Hepatocyte (in vitro differentiated cells): Measurements from ENCODE around the gene ZNF341. TPM values are rescaled to one million over a fixed set of nuclear protein-coding genes. Genes with fewer than 3 reads are reported as not detected.

ENCODE experiments used
- DNase-seq: peaks from one replicate; pipeline ENCODE4 v3.0.0-alpha.2; 2016; ENCODE audit warnings: low spot score
- H2AFZ ChIP-seq: fragments of 200-600 bp; sonication (generic); 2 replicates; pipeline ENCODE4 v1.6.0; 2016; ENCODE audit warnings: antibody characterized with exemption, mild to moderate bottlenecking
- H3K27ac ChIP-seq: fragments of 200-600 bp; sonication (generic); 2 replicates; pipeline ENCODE4 v1.5.1; 2016; ENCODE audit warnings: mild to moderate bottlenecking
- H3K27me3 ChIP-seq: fragments of 200-600 bp; sonication (generic); 2 replicates; pipeline ENCODE4 v1.6.1; 2016
- H3K36me3 ChIP-seq: fragments of 200-600 bp; sonication (generic); replicated peaks from 2 replicates; pipeline ENCODE4 v1.5.1; 2016; ENCODE audit warnings: low read depth; ENCODE audit not compliant: insufficient read depth
- H3K4me1 ChIP-seq: fragments of 200-600 bp; sonication (generic); 2 replicates; pipeline ENCODE4 v1.5.1; 2016; ENCODE audit warnings: mild to moderate bottlenecking, moderate library complexity; ENCODE audit not compliant: insufficient read depth
- H3K4me2 ChIP-seq: fragments of 200-600 bp; sonication (generic); 2 replicates; pipeline ENCODE4 v1.6.0; 2016
- H3K4me3 ChIP-seq: fragments of 200-600 bp; sonication (generic); 2 replicates; pipeline ENCODE4 v1.5.1; 2016; ENCODE audit warnings: mild to moderate bottlenecking
- H3K79me2 ChIP-seq: fragments of 200-600 bp; sonication (generic); 2 replicates; pipeline ENCODE4 v1.6.0; 2017; ENCODE audit warnings: mild to moderate bottlenecking
- H3K9me2 ChIP-seq: fragments of 200-600 bp; sonication (generic); replicated peaks from 2 replicates; pipeline ENCODE4 v1.6.0; 2017; ENCODE audit warnings: mild to moderate bottlenecking; ENCODE audit not compliant: insufficient read depth
- H3K9me3 ChIP-seq: fragments of 200-600 bp; sonication (generic); 2 replicates; pipeline ENCODE4 v1.5.1; 2016; ENCODE audit warnings: low read depth, mild to moderate bottlenecking
- H4K20me1 ChIP-seq: fragments of 200-600 bp; sonication (generic); 2 replicates; pipeline ENCODE4 v1.6.0; 2016; ENCODE audit warnings: mild to moderate bottlenecking; ENCODE audit not compliant: insufficient read depth, poor library complexity, severe bottlenecking
- EZH2 ChIP-seq: fragments of 200-600 bp; sonication (generic); IDR thresholded peaks from 2 replicates; pipeline ENCODE4 v1.6.1; 2016; ENCODE audit warnings: antibody characterized with exemption, mild to moderate bottlenecking, borderline replicate concordance
- EZH2phosphoT487 ChIP-seq: fragments of 200-600 bp; sonication (generic); IDR thresholded peaks from one replicate; pipeline ENCODE4 v1.6.1; 2018; ENCODE audit warnings: antibody characterized with exemption, mild to moderate bottlenecking, low read depth, moderate library complexity; ENCODE audit not compliant: unreplicated experiment, severe bottlenecking
- WGBS: methylation state at CpG from one replicate; pipeline ENCODE4 v1.1.6; 2016; ENCODE audit warnings: low lambda C conversion rate; ENCODE audit errors: missing lambda C conversion rate; 5-methylcytosine and 5-hydroxymethylcytosine counted together
- polyA plus RNA-seq: library from polyadenylated mRNA; unstranded; fragments of >200 nt; fragmentation: Nextera tagmentation; extraction: Ambion mirVana; gene quantifications from 2 replicates; pipeline ENCODE4 v1.2.1, GENCODE V29; 2016
- total RNA-seq: library from RNA; depleted of rRNA; stranded (reverse); fragments of >200 nt; gene quantifications from 2 replicates; pipeline ENCODE4 v1.2.3, GENCODE V29; 2014
- TF ChIP-seq, protein P1 (sequence below): fragments of 200-600 bp; sonication (generic); IDR thresholded peaks from 2 replicates; pipeline ENCODE4 v1.5.1; 2016; ENCODE audit warnings: antibody characterized with exemption, mild to moderate bottlenecking; ENCODE audit not compliant: poor library complexity

Gene ZNF341
- total and polyA plus RNA-seq, 2 experiments from 2014 or later = 2.3 to 3.6 TPM

DNA sequence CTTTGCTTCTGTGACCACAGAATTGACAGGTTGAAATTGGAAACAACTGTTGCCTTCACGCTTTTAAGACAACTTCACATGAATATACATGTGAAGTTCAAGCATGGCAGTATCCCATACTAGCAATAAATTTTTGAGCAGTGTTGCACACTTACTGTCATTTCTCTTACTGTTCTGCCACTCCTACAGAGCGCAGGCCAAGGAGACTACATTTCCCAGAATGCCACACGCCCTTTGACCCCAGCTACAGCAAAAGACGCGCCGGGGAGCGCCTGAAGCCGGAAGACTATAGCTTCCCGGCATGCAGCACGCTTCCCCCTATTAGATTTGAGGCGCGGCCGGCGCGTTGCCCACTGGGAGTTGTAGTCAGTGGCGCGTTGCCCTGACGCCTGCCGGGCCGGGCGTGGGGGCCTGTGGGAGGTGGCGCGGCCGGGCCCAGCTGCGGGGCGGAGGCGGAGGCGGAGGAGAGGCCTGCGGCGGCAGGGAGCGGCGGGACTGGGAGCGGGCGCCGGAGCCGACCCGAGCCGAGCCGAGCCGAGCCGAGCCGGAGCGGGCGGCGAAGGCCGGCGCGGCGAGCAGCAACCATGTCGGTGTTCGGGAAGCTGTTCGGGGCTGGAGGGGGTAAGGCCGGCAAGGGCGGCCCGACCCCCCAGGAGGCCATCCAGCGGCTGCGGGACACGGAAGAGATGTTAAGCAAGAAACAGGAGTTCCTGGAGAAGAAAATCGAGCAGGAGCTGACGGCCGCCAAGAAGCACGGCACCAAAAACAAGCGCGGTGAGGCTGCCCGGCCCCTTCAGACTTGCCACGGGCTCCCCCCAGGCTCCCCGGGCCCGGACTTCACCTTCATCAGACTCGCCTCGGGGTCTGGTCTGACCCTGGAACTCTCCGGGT lies 79.3 kb downstream of the ZNF341 start, which contains the start of gene CHMP4B:
Gene CHMP4B, plus strand, starts transcription at position 464 of the 891 bp plus-strand sequence. Its CDS starts 121 bp downstream, at position 585.
- no peaks in the 10 kb centered on the region for H3K9me3 ChIP-seq
- no peaks in the 10 kb centered on the region for H3K9me2 ChIP-seq
- H3K27ac ChIP-seq = peak within 1 kb of the TSS; percentile 99
- H3K36me3 ChIP-seq = no peaks in the 10 kb centered on the region
- WGBS = 1% methylated on average over 49 of the region's 71 CpGs
- no peak for TF ChIP-seq EZH2
- H2AFZ ChIP-seq = peak within 1 kb of the TSS; percentile 61
- H3K27me3 ChIP-seq = no peaks in the 10 kb centered on the region
- H3K4me1 ChIP-seq = peaks cover 24% of the 10 kb centered on the region
- peaks cover 36% of the 10 kb centered on the region for H4K20me1 ChIP-seq
- peaks cover 48% of the 10 kb centered on the region for H3K79me2 ChIP-seq
- peak; percentile 100 for DNase-seq
- peak within 1 kb of the TSS; percentile 83 for H3K4me3 ChIP-seq
- peak within 1 kb of the TSS; percentile 91 for H3K4me2 ChIP-seq

DNA sequence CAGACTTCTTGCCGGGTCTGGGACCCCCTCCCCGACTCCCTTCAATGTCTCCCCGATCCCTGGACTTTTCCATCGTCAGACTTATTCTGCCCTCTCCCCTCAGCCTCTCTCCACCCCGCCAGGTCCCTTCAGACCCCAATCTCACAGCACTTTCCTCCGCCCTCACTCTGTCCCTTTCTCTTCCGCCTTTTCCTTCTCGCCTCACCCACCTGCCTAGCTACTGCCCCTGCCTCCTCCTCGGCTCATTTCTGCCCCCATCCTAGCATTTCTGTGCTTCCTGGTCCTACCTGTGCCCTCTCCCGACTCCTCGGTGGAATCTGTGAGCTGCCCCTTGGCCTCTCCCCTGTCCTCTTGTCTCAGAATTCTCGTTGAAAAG lies 80.0 kb downstream of the ZNF341 start:
- 0% methylated on average over 11 of the region's 12 CpGs for WGBS
- H3K4me2 ChIP-seq = peak overlapping the region; percentile 91
- H3K4me1 ChIP-seq = peaks cover 29% of the 10 kb centered on the region
- peak overlapping the region; percentile 99 for H3K27ac ChIP-seq
- H3K27me3 ChIP-seq = no peaks in the 10 kb centered on the region
- no peaks in the 10 kb centered on the region for H3K9me3 ChIP-seq
- TF ChIP-seq EZH2phosphoT487 (no peak), EZH2 (no peak)
- TF ChIP-seq, protein P1, sequence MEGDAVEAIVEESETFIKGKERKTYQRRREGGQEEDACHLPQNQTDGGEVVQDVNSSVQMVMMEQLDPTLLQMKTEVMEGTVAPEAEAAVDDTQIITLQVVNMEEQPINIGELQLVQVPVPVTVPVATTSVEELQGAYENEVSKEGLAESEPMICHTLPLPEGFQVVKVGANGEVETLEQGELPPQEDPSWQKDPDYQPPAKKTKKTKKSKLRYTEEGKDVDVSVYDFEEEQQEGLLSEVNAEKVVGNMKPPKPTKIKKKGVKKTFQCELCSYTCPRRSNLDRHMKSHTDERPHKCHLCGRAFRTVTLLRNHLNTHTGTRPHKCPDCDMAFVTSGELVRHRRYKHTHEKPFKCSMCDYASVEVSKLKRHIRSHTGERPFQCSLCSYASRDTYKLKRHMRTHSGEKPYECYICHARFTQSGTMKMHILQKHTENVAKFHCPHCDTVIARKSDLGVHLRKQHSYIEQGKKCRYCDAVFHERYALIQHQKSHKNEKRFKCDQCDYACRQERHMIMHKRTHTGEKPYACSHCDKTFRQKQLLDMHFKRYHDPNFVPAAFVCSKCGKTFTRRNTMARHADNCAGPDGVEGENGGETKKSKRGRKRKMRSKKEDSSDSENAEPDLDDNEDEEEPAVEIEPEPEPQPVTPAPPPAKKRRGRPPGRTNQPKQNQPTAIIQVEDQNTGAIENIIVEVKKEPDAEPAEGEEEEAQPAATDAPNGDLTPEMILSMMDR = no peak
- no peak for DNase-seq
- H3K36me3 ChIP-seq = no peaks in the 10 kb centered on the region
- peak overlapping the region; percentile 61 for H2AFZ ChIP-seq
- no peaks in the 10 kb centered on the region for H3K9me2 ChIP-seq
- peak overlapping the region; percentile 83 for H3K4me3 ChIP-seq
- peaks cover 54% of the 10 kb centered on the region for H3K79me2 ChIP-seq
- H4K20me1 ChIP-seq = peaks cover 43% of the 10 kb centered on the region

DNA sequence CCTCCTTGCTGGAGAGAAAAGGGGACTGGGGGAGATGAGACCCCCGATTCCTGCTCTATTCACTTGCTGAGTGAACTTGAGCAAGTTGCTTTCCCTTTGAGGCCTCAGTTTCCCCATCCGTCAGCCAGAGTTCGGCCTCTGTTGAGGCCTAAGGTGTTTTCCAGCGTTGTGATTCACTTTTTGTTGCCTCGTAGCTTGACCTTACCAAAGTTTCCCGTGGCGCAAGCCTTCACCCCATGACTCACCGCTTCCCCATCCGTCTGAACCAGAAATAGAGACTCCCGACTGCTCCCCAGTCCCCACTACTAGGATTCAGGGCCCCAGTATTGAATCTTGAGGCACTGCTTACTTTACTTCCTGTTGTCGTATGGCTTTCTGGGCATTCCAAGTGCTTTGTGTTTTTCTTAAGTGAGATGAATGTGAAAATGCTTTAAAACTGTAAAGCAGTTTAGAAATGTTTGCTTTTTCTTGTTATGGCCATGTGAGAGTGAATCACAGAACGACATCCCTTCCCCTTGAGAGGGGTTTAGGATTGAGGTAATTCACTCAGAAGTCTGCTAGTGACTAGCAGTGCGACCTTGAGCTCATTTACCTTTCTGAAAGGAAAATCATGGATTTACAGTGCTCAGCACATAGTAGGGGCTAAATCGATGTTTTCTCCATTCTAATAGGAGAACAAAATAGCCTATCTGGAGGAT lies 80.5 kb downstream of the ZNF341 start:
- WGBS = 10% methylated on average over 14 of the region's 14 CpGs
- no peaks in the 10 kb centered on the region for H3K36me3 ChIP-seq
- H4K20me1 ChIP-seq = peaks cover 48% of the 10 kb centered on the region
- DNase-seq = peak; percentile 86
- peaks cover 59% of the 10 kb centered on the region for H3K79me2 ChIP-seq
- H2AFZ ChIP-seq = peak overlapping the region; percentile 61
- H3K27me3 ChIP-seq = no peaks in the 10 kb centered on the region
- H3K4me3 ChIP-seq = peak overlapping the region; percentile 83
- no peaks in the 10 kb centered on the region for H3K9me3 ChIP-seq
- peak overlapping the region; percentile 91 for H3K4me2 ChIP-seq
- H3K4me1 ChIP-seq = peaks cover 34% of the 10 kb centered on the region
- no peaks in the 10 kb centered on the region for H3K9me2 ChIP-seq
- no peak for TF ChIP-seq EZH2phosphoT487
- TF ChIP-seq, protein P1 = no peak
- TF ChIP-seq EZH2 = no peak
- H3K27ac ChIP-seq = peak overlapping the region; percentile 99
